PFSK-1 (cell line): ENCODE results near the gene LDLRAD4.

Experiments
- FOXP2 ChIP-seq: optimal IDR thresholded peaks from 2 replicates; pipeline ENCODE3; 2011; ENCODE audit warnings: borderline replicate concordance, control low read depth, inconsistent platforms; ENCODE audit not compliant: insufficient read depth; ENCODE audit errors: extremely low read length, extremely low read depth
- POLR2AphosphoS5 ChIP-seq: IDR thresholded peaks from 2 replicates; pipeline ENCODE4 v1.6.1; 2012; ENCODE audit warnings: low read depth, mild to moderate bottlenecking, control low read depth, low read length, moderate library complexity
- SIN3A ChIP-seq: IDR thresholded peaks from 2 replicates; pipeline ENCODE4 v1.6.1; 2012; ENCODE audit warnings: mild to moderate bottlenecking, low read length, moderate library complexity, borderline replicate concordance; ENCODE audit not compliant: insufficient read depth
- TAF1 ChIP-seq: IDR thresholded peaks from 2 replicates; pipeline ENCODE4 v1.6.1; 2012; ENCODE audit warnings: low read length, control low read depth, borderline replicate concordance; ENCODE audit not compliant: insufficient read depth
- TF ChIP-seq, protein P1 (sequence below), 2 experiments: IDR thresholded peaks; 2 replicates each; pipeline versions ENCODE4 v1.6.1 to v1.8.0; 2011 to 2012; ENCODE audit warnings: low read depth in 2 of 2, low read length in 2 of 2, control low read depth in 1 of 2, inconsistent platforms in 1 of 2, mild to moderate bottlenecking in 1 of 2, moderate library complexity in 1 of 2; ENCODE audit not compliant: insufficient read depth in 1 of 2

DNA sequence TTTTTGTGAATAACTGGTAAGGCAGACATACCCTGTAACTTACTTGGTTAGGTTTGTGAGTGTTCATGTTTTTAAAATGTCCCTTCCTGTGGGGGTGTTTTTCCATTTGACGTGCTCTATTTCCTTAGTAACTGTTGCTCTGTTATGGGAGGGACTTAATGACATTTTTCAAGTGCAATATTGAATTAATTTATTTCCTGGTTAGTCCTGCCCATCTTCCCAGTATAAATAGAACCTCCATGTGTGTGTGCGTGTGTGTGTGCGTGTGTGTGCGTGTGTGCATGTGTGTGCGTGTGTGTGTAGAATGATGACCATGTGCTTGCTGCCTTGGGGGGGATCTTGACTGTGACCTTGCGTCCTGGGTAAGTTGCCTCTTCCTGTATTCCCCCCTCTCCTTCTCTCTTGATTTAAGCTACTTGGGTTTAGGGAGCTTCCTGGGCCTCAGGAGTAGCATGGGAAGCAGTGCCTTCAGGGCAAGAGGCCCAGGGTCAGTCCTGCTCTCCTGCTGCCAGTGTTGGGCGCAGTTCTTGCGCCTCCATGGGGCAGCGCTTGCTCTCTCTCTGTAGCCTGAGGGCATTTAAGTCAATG, 163.9 kb downstream of the LDLRAD4 start:
- TF ChIP-seq POLR2AphosphoS5: no peak
- TF ChIP-seq, protein P1, sequence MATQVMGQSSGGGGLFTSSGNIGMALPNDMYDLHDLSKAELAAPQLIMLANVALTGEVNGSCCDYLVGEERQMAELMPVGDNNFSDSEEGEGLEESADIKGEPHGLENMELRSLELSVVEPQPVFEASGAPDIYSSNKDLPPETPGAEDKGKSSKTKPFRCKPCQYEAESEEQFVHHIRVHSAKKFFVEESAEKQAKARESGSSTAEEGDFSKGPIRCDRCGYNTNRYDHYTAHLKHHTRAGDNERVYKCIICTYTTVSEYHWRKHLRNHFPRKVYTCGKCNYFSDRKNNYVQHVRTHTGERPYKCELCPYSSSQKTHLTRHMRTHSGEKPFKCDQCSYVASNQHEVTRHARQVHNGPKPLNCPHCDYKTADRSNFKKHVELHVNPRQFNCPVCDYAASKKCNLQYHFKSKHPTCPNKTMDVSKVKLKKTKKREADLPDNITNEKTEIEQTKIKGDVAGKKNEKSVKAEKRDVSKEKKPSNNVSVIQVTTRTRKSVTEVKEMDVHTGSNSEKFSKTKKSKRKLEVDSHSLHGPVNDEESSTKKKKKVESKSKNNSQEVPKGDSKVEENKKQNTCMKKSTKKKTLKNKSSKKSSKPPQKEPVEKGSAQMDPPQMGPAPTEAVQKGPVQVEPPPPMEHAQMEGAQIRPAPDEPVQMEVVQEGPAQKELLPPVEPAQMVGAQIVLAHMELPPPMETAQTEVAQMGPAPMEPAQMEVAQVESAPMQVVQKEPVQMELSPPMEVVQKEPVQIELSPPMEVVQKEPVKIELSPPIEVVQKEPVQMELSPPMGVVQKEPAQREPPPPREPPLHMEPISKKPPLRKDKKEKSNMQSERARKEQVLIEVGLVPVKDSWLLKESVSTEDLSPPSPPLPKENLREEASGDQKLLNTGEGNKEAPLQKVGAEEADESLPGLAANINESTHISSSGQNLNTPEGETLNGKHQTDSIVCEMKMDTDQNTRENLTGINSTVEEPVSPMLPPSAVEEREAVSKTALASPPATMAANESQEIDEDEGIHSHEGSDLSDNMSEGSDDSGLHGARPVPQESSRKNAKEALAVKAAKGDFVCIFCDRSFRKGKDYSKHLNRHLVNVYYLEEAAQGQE (IDR thresholded peaks at IDR 0.05; ENCODE audit: insufficient read depth in 1 of 2, low read depth in 2 of 2, low read length in 2 of 2): no peak
- TF ChIP-seq TAF1: no peak
- TF ChIP-seq FOXP2: no peak
- TF ChIP-seq SIN3A: no peak
